Muscle of leg (tissue), 11 donors: Measurements from ENCODE around the gene TBC1D14. TPM values are rescaled to one million over a fixed set of nuclear protein-coding genes. Genes with fewer than 3 reads are reported as not detected.

Experiments
- DNase-seq: peaks from one replicate; pipeline ENCODE4 v3.0.0; 2013
- H3K27ac ChIP-seq: one replicate; pipeline ENCODE4 v1.5.1; 2013; ENCODE audit warnings: mild to moderate bottlenecking, low read length, control low read depth
- H3K27me3 ChIP-seq: one replicate; pipeline ENCODE4 v1.6.1; 2013; ENCODE audit warnings: low read length; ENCODE audit not compliant: control insufficient read depth, insufficient read depth
- H3K36me3 ChIP-seq: one replicate; pipeline ENCODE4 v1.6.1; 2013; ENCODE audit warnings: low read length; ENCODE audit not compliant: control insufficient read depth, insufficient read depth
- H3K4me1 ChIP-seq: one replicate; pipeline ENCODE4 v1.6.1; 2013; ENCODE audit warnings: low read length; ENCODE audit not compliant: control insufficient read depth, insufficient read depth
- H3K4me3 ChIP-seq: one replicate; pipeline ENCODE4 v1.5.1; 2013; ENCODE audit warnings: low read length, control low read depth
- H3K9me3 ChIP-seq: replicated peaks from 2 replicates; pipeline ENCODE4 v1.6.1; 2013; ENCODE audit warnings: low read depth, low read length; ENCODE audit not compliant: control insufficient read depth
- WGBS: methylation state at CpG from one replicate; pipeline ENCODE4 v1.1.5; 2013; ENCODE audit warnings: missing lambda C conversion rate; ENCODE audit not compliant: insufficient coverage; 5-methylcytosine and 5-hydroxymethylcytosine counted together
- polyA plus RNA-seq, 8 donors: library from polyadenylated mRNA; unstranded; fragments of 120-200 nt; gene quantifications; one replicate each; pipeline versions ENCODE4 v1.2.1 to v1.2.3, GENCODE V29; 2013; ENCODE audit warnings: inconsistent platforms in 1 of 8, low replicate concordance in 1 of 8; ENCODE audit not compliant: insufficient read length in 8 of 8, insufficient read depth in 1 of 8
- total RNA-seq: library from RNA; stranded (reverse); fragments of 120-200 nt; gene quantifications from one replicate; pipeline ENCODE4 v1.2.4, GENCODE V29; 2013

TBC1D14 gene
- total and polyA plus RNA-seq, 9 donors: 31.3 to 45.2 (median 38.7) TPM

GRCh38 chr4:6957994-6958393 lies 48.4 kb downstream of the TBC1D14 start:
- no peak for DNase-seq
- H3K9me3 ChIP-seq: no peaks in the 10 kb centered on the region
- WGBS: 78% methylated on average over 2 of the region's 5 CpGs

GRCh38 chr4:6959261-6959660 lies 49.6 kb downstream of the TBC1D14 start:
- Histone ChIP-seq H3K4me1 (peaks cover 29% of the 10 kb centered on the region), H3K27me3 (no peaks in the 10 kb centered on the region), H3K27ac (no peak overlapping the region), H3K4me3 (no peak overlapping the region), H3K9me3 (no peaks in the 10 kb centered on the region), H3K36me3 (no peaks in the 10 kb centered on the region)
- 82% methylated on average over 4 of the region's 5 CpGs for WGBS
- DNase-seq: no peak

More at GRCh38 chr4:6957994-6958393, 48.4 kb downstream of the TBC1D14 start:
- H3K27ac ChIP-seq: no peak overlapping the region
- peaks cover 25% of the 10 kb centered on the region for H3K4me1 ChIP-seq
- H3K36me3 ChIP-seq: no peaks in the 10 kb centered on the region
- no peaks in the 10 kb centered on the region for H3K27me3 ChIP-seq
- H3K4me3 ChIP-seq: no peak overlapping the region

- peaks cover 32% of the 10 kb centered on the region for H3K4me1 ChIP-seq
- no peaks in the 10 kb centered on the region for H3K9me3 ChIP-seq
- WGBS: no CpG with 5 or more reads among the region's 4 CpGs
- no peaks in the 10 kb centered on the region for H3K36me3 ChIP-seq
- no peak overlapping the region for H3K4me3 ChIP-seq
- DNase-seq: no peak
- H3K27me3 ChIP-seq: no peaks in the 10 kb centered on the region
- H3K27ac ChIP-seq: no peak overlapping the region
Measured at GRCh38 chr4:6960154-6960553, 50.5 kb downstream of the TBC1D14 start.

DNA sequence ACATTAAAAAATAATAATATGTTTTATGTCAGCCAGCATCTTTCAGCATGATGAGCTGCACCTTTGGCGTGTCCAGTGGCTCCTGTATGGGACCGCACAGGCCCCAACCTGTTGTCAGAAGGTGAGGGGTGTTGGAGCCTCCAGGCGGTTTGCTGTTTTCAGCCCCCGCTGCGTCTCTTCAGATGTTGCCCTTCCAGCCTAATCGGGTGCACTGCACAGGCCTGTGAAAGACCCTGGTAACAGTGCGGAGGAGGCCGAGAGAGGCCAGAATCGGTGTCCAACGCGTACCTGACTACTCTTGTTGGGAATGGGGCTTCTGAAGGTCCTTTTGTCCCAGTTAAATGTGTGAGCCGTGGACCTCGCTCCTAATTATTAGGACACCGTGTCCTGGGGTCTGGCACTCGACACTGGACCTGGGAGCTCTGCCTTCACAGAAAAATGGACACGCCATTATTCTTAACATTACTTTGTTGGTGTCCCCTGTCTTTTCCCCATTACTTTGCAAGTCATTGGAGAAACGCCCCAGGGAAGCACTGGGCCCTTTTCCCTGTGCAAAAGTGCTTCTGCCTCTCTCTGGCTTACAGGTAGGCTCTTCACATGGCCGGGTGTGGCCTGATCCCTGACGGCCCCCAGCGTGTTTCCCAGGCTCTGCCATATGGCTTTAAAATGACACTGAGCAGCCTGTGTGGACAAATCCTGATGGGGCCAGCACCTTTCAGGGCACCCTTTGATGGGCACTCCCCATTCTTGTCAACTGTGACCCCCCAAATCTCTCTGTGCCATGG lies 51.2 kb downstream of the TBC1D14 start:
- no peak overlapping the region for H3K4me3 ChIP-seq
- peaks cover 37% of the 10 kb centered on the region for H3K4me1 ChIP-seq
- H3K27me3 ChIP-seq: no peaks in the 10 kb centered on the region
- no peak for DNase-seq
- 90% methylated on average over 20 of the region's 20 CpGs for WGBS
- H3K36me3 ChIP-seq: no peaks in the 10 kb centered on the region
- H3K27ac ChIP-seq: no peak overlapping the region
- H3K9me3 ChIP-seq: no peaks in the 10 kb centered on the region

DNA sequence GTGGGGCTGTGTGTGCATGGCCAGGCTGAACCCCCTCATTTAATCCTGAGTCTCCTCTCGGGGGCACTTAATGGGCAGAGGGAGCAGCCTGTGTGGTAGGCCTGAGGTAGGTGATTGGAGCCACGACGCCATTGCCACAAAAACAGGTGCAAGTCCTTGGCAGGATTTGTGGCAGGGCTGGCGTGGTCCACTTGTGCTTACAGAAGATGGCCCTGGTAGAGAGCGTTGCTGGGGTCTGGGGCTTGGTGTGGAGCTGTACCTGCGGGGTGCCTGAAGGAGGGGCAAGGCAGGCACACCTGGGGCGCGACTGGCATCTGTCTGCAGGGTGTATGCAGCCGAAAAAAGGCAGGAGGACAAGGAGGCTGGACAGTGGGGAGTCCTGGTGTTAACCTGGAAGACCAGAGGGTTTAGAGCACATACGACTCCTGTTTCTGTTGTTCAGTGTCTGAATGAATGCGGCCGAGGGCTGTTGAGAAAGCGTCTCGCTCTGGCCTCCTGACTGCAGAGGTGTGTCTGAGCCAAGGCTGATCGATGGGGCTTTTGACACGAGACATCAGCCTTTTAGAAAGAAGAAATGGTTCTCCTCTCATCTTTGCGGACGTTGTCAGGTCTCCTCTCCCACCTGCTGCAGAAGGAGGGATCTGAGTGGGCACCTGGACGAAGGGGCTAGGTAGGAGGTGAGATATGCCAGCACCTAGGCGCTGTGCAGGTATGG lies 52.0 kb downstream of the TBC1D14 start:
- Histone ChIP-seq H3K27ac (no peak overlapping the region), H3K27me3 (no peaks in the 10 kb centered on the region), H3K4me3 (no peak overlapping the region), H3K4me1 (peaks cover 37% of the 10 kb centered on the region), H3K36me3 (no peaks in the 10 kb centered on the region), H3K9me3 (no peaks in the 10 kb centered on the region)
- WGBS: 90% methylated on average over 15 of the region's 20 CpGs
- DNase-seq: no peak

DNA sequence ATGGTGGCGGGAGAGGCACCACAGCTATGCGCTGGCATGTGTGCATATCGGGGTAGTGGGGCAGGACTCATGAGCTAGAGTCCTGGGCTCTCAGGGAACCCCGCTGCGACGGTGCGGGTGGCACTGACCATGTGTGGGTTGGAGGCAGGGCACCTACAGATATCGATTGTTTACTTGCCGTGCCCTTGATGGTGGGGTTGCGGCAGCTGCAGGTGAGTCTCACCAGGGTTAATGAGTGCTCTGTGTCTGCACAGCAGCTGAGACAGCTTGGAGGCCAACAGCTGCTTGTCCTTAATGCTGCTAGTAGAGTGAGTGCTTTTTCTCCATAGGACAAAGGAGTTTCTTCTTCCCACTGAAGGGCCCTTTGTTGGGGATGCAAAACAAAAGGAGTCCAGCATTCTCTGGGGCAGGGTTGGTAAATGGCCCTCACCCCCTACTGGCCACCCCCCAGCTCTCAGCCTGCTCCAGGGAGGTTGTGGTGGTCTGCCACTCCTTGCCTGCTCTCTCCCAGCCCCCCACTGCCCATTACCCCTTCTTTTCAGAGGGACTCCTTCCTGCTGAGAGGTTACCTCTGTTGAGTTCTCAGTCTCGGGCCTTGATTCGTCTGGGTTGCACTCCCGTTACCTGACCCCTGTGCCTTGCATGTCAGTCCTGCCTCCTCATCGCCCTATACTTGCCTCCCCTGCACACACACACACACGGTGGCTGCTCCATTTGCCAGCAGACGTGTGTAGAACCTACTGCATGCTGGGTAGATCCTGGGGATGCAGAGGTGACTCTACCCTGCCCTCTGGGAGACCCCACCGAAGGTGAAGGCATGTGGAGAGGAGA lies 52.8 kb downstream of the TBC1D14 start:
- no peaks in the 10 kb centered on the region for H3K27me3 ChIP-seq
- peak; percentile 50 for DNase-seq

DNA sequence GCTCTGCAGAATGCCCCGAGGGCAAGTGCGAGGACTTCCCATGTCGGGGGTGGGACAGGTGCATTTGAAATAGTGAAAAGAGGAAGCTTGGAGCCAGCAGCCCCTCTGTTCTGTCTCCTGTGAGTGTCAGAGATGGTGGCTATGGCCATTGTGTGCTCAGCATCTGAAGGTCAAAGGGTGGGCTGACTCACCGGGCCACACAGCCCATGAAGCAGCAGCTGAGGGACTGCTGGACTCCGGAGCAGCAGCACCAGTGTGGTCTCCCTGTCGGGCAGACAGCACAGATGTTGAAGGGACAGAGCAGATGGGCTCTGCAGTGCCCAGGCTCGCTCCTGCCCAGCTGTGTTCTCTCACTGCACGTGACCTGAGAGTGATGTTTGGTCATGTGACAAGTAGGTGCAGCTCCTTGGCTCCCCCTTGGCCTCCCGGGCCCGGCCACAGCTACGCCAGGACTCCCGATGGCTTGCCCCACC lies 53.5 kb downstream of the TBC1D14 start:
- 56% methylated on average over 12 of the region's 12 CpGs for WGBS
- Histone ChIP-seq H3K4me3 (no peak overlapping the region), H3K27me3 (no peaks in the 10 kb centered on the region), H3K36me3 (no peaks in the 10 kb centered on the region), H3K4me1 (peaks cover 37% of the 10 kb centered on the region), H3K9me3 (no peaks in the 10 kb centered on the region), H3K27ac (peak overlapping the region; percentile 47)
- peak; percentile 52 for DNase-seq

More for the DNA sequence above, 52.8 kb downstream of the TBC1D14 start:
- no peak overlapping the region for H3K4me3 ChIP-seq
- peak overlapping the region; percentile 11 for H3K27ac ChIP-seq
- peaks cover 37% of the 10 kb centered on the region for H3K4me1 ChIP-seq
- no peaks in the 10 kb centered on the region for H3K36me3 ChIP-seq
- WGBS: 71% methylated on average over 14 of the region's 17 CpGs
- H3K9me3 ChIP-seq: no peaks in the 10 kb centered on the region

DNA sequence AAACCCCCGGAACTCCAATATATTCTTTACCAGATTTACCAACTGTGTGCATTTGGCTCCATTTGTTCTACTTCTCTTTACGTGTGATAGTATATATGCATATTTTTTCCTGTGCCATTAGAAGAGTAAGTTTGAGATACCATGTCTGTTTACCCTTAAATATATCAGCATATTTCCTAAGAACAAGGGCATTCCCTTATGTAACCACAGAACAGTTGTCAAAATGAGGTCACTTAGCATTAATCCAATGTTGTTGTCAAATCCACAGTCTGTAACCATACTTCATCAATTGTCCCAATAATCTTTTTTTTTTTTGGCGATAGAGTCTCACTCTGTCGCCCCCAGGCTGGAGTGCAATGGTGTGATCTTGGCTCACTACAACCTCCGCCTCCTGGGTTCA lies 55.2 kb downstream of the TBC1D14 start:
- 92% methylated on average over 2 of the region's 5 CpGs for WGBS
- Histone ChIP-seq H3K27me3 (no peaks in the 10 kb centered on the region), H3K4me1 (peaks cover 37% of the 10 kb centered on the region), H3K27ac (peak overlapping the region; percentile 80), H3K36me3 (no peaks in the 10 kb centered on the region), H3K9me3 (no peaks in the 10 kb centered on the region), H3K4me3 (no peak overlapping the region)
- DNase-seq: no peak

GRCh38 chr4:6965329-6965728 lies 55.7 kb downstream of the TBC1D14 start:
- Histone ChIP-seq H3K36me3 (no peaks in the 10 kb centered on the region), H3K9me3 (no peaks in the 10 kb centered on the region), H3K4me3 (no peak overlapping the region), H3K27ac (peak overlapping the region; percentile 80), H3K4me1 (peaks cover 37% of the 10 kb centered on the region), H3K27me3 (no peaks in the 10 kb centered on the region)
- WGBS: 100% methylated on average over 2 of the region's 3 CpGs
- DNase-seq: peak; percentile 73
